Measurements from ENCODE around the gene XRRA1. TPM values are rescaled to one million over a fixed set of nuclear protein-coding genes. Genes with fewer than 3 reads are reported as not detected.

The XRRA1 gene
- total RNA-seq, 1 donor from 2014 or later, result 7.0 TPM

DNA sequence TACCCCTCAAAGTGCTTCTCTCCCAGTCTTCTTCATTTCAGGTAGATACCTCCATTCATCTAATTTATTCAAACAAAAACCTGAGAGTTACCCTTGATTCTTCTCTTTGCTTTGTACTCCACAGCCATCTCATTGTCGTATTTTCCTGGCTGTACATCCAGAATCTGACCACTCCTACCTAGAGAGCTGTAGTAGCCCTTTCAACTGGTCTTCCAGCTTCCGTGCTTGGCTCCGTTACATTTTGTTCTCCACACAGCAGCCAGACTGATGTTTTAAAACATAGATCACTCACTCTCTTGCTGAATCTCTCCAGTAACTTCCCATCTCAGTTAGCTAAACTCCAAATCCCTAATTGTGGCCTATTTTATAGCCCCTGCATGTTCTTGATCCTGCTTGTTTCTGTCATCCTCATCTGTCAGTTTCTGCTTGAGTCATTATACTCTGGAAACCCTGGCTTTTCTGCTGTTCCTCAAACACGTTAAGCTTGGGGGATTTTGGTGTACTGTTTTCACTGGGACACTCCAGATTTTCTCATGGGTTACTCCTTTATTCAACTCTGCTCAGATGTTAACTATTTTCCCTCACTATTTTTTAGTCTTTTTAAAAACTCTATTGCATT, 7.6 kb upstream of the XRRA1 start:
- DNase-seq, result no peak
- H3K27ac ChIP-seq (replicated peaks), result peak overlapping the region; percentile 54
- no peaks in the 10 kb centered on the region for H3K9me3 ChIP-seq (replicated peaks)
- no peaks in the 10 kb centered on the region for H3K27me3 ChIP-seq (ENCODE audit: low read depth)
- peaks cover 15% of the 10 kb centered on the region for H3K36me3 ChIP-seq
- H3K4me3 ChIP-seq, result no peak overlapping the region
- TF ChIP-seq, protein P1, sequence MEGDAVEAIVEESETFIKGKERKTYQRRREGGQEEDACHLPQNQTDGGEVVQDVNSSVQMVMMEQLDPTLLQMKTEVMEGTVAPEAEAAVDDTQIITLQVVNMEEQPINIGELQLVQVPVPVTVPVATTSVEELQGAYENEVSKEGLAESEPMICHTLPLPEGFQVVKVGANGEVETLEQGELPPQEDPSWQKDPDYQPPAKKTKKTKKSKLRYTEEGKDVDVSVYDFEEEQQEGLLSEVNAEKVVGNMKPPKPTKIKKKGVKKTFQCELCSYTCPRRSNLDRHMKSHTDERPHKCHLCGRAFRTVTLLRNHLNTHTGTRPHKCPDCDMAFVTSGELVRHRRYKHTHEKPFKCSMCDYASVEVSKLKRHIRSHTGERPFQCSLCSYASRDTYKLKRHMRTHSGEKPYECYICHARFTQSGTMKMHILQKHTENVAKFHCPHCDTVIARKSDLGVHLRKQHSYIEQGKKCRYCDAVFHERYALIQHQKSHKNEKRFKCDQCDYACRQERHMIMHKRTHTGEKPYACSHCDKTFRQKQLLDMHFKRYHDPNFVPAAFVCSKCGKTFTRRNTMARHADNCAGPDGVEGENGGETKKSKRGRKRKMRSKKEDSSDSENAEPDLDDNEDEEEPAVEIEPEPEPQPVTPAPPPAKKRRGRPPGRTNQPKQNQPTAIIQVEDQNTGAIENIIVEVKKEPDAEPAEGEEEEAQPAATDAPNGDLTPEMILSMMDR (IDR thresholded peaks at IDR 0.05; ENCODE audit: borderline replicate concordance), result no peak
- peaks cover 83% of the 10 kb centered on the region for H3K4me1 ChIP-seq
- intact Hi-C loops (cut with micrococcal nuclease), result no loop called here

DNA sequence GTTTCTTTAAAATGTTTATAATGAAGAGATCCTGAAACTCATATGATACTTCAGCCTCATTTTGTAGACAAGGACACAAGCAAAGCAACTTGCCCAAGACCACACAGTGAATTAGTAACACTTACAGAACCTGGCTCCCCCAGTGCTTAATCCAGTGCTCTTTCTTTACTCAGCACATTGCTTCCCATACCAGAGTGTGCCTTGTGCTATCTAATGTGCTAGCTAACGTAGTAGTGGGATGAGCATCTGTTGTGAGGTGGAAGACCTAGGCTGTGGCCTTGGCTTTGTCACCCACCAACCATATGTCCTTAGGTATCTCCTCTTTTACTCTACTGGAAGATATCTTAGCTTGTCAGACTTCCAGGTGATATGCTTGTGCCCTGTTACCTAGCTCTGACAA, 5.3 kb upstream of the XRRA1 start:
- no peak for DNase-seq
- intact Hi-C loops (cut with micrococcal nuclease), result no loop called here
- Histone ChIP-seq H3K4me3 (no peak overlapping the region), H3K27me3 (ENCODE audit: low read depth) (no peaks in the 10 kb centered on the region), H3K36me3 (peaks cover 9% of the 10 kb centered on the region), H3K9me3 (replicated peaks) (no peaks in the 10 kb centered on the region), H3K4me1 (peaks cover 86% of the 10 kb centered on the region), H3K27ac (replicated peaks) (no peak overlapping the region)
- TF ChIP-seq, protein P1 (IDR thresholded peaks at IDR 0.05; ENCODE audit: borderline replicate concordance), result no peak

DNA sequence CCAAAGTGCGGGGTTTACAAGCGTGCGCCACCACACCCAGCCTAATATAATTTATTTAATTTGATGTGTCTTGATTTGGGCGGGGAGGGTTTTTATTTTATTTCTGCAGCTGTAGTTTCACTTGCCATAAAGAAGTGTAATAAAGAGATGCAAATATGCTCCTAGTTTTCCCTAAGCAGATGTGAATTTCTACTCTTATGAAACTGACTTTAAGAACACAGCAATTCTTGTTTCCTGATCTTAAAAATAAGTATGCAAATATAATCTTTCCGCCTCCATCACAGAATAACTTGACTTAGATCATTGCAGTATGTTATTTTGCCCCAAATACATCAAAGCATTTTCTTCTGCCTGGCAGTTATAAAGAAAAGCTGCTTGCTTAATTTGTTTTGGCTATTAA, 4.6 kb upstream of the XRRA1 start:
- H3K4me1 ChIP-seq, result peaks cover 85% of the 10 kb centered on the region
- no peaks in the 10 kb centered on the region for H3K27me3 ChIP-seq (ENCODE audit: low read depth)
- intact Hi-C loops (cut with micrococcal nuclease), result no loop called here
- H3K27ac ChIP-seq (replicated peaks), result no peak overlapping the region
- DNase-seq, result no peak
- TF ChIP-seq, protein P1 (IDR thresholded peaks at IDR 0.05; ENCODE audit: borderline replicate concordance), result no peak
- H3K36me3 ChIP-seq, result peaks cover 9% of the 10 kb centered on the region
- H3K4me3 ChIP-seq, result no peak overlapping the region
- no peaks in the 10 kb centered on the region for H3K9me3 ChIP-seq (replicated peaks)

DNA sequence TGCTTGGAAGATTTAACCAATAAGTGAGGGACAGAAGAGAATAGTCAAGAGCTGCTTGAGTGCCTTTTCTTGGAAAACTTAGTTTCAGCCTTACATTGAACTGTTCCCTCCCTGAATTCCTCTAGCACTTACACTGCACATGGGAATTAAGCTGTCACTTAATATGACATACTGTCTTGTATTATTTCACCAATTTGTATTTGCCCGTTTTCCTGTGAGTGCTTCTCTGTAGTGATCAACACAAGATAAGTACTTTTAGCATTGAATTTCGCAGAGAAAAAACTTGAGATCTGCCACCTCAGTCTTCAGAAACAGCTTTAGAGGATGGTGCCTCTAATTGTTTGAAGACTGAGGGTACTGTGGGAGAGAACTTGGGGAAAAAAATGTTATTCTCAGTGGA, 3.9 kb upstream of the XRRA1 start:
- no peak for DNase-seq

DNA sequence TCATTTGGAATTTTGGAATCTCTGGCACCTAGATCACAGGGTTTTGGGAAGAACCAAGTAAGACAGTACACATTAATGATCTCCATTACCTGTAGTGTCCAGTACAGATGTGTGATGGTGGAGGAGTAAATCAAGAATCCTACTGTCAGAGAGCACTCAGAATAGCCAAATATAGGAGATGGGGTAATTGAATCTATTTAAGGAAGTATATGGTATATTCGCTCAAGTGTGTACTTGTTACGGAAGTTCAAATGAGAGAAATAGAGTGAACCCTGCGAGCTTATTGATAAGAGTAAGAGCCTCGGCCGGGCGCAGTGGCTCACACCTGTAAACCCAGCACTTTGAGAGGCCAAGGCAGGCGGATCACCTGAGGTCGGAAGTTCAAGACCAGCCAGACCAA, 2.3 kb upstream of the XRRA1 start:
- Histone ChIP-seq H3K4me1 (peaks cover 71% of the 10 kb centered on the region), H3K4me3 (peak overlapping the region; percentile 85), H3K27me3 (ENCODE audit: low read depth) (no peaks in the 10 kb centered on the region), H3K36me3 (peaks cover 9% of the 10 kb centered on the region), H3K9me3 (replicated peaks) (no peaks in the 10 kb centered on the region), H3K27ac (replicated peaks) (no peak overlapping the region)
- TF ChIP-seq, protein P1 (IDR thresholded peaks at IDR 0.05; ENCODE audit: borderline replicate concordance), result no peak
- intact Hi-C loops (cut with micrococcal nuclease), result no loop called here
- no peak for DNase-seq

More for the DNA sequence above, 3.9 kb upstream of the XRRA1 start:
- Histone ChIP-seq H3K36me3 (peaks cover 9% of the 10 kb centered on the region), H3K27ac (replicated peaks) (peak overlapping the region; percentile 38), H3K4me3 (no peak overlapping the region), H3K9me3 (replicated peaks) (no peaks in the 10 kb centered on the region), H3K27me3 (ENCODE audit: low read depth) (no peaks in the 10 kb centered on the region), H3K4me1 (peaks cover 85% of the 10 kb centered on the region)
- intact Hi-C loops (cut with micrococcal nuclease), result no loop called here
- TF ChIP-seq, protein P1 (IDR thresholded peaks at IDR 0.05; ENCODE audit: borderline replicate concordance), result no peak

Data from left ventricle myocardium inferior (tissue), 1 donor.